Left ventricle myocardium inferior (tissue), 1 donor: ENCODE results near the gene MAP4. TPM values are rescaled to one million over a fixed set of nuclear protein-coding genes. Genes with fewer than 3 reads are reported as not detected.

Source experiments
- DNase-seq: peaks from one replicate; pipeline ENCODE4 v3.0.0-alpha.2; 2020
- H3K27ac ChIP-seq: fragments of 200-600 bp; replicated peaks from 2 replicates; pipeline ENCODE4 v1.8.0; 2021
- H3K27me3 ChIP-seq: fragments of 200-600 bp; 2 replicates; pipeline ENCODE4 v1.8.0; 2021; ENCODE audit warnings: low read depth
- H3K36me3 ChIP-seq: fragments of 200-600 bp; 2 replicates; pipeline ENCODE4 v1.8.0; 2021
- H3K4me1 ChIP-seq: fragments of 200-600 bp; 2 replicates; pipeline ENCODE4 v1.8.0; 2021
- H3K4me3 ChIP-seq: fragments of 200-600 bp; 2 replicates; pipeline ENCODE4 v1.8.0; 2021; ENCODE audit warnings: mild to moderate bottlenecking, moderate library complexity
- H3K9me3 ChIP-seq: fragments of 200-600 bp; replicated peaks from 2 replicates; pipeline ENCODE4 v1.8.0; 2021
- intact Hi-C: fragments of 100-400 bp; cut with micrococcal nuclease; formaldehyde crosslinking; loops from one replicate; pipeline ENCODE4 v1.11.0; 2022
- total RNA-seq: library from RNA; stranded (reverse); fragmentation: NEBNext Ultra II Directional; extraction: Animal tissue kit (Norgen Biotek cat#: 25700); gene quantifications from one replicate; pipeline ENCODE4 v1.2.1, GENCODE V29; 2021
- TF ChIP-seq, protein P1 (sequence below): fragments of 200-600 bp; IDR thresholded peaks from 2 replicates; pipeline ENCODE4 v1.8.0; 2021; ENCODE audit warnings: antibody characterized with exemption, mild to moderate bottlenecking, borderline replicate concordance
- donor health status: DM: no; HTN: yes; CAD: no; lungs with severe emphysema.

Gene MAP4
- total RNA-seq, 1 donor from 2014 or later = 662 TPM

DNA sequence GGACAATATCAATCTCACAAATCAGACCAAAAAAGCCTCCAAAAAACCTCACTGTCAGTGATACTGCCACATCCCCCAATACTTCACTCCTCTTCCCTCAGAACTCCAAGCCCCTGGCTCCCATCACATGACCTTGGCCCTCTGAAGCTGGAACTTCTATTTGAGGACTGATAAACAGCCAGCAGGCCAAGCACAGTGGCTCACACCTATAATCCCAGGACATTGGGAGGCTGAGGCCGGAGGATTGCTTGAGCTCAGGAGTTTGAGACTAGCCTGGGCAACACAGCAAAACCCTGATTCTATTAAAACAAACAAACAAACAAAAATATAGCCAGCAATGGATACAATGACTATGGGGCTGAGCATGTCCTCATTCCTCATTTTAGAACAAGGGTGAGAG lies 55.2 kb downstream of the MAP4 start:
- TF ChIP-seq, protein P1, sequence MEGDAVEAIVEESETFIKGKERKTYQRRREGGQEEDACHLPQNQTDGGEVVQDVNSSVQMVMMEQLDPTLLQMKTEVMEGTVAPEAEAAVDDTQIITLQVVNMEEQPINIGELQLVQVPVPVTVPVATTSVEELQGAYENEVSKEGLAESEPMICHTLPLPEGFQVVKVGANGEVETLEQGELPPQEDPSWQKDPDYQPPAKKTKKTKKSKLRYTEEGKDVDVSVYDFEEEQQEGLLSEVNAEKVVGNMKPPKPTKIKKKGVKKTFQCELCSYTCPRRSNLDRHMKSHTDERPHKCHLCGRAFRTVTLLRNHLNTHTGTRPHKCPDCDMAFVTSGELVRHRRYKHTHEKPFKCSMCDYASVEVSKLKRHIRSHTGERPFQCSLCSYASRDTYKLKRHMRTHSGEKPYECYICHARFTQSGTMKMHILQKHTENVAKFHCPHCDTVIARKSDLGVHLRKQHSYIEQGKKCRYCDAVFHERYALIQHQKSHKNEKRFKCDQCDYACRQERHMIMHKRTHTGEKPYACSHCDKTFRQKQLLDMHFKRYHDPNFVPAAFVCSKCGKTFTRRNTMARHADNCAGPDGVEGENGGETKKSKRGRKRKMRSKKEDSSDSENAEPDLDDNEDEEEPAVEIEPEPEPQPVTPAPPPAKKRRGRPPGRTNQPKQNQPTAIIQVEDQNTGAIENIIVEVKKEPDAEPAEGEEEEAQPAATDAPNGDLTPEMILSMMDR = no peak
- DNase-seq = no peak
- intact Hi-C loops = no loop called here
- peaks cover 68% of the 10 kb centered on the region for H3K4me1 ChIP-seq
- no peaks in the 10 kb centered on the region for H3K36me3 ChIP-seq
- no peaks in the 10 kb centered on the region for H3K27me3 ChIP-seq
- no peak overlapping the region for H3K27ac ChIP-seq
- H3K9me3 ChIP-seq = no peaks in the 10 kb centered on the region
- no peak overlapping the region for H3K4me3 ChIP-seq

DNA sequence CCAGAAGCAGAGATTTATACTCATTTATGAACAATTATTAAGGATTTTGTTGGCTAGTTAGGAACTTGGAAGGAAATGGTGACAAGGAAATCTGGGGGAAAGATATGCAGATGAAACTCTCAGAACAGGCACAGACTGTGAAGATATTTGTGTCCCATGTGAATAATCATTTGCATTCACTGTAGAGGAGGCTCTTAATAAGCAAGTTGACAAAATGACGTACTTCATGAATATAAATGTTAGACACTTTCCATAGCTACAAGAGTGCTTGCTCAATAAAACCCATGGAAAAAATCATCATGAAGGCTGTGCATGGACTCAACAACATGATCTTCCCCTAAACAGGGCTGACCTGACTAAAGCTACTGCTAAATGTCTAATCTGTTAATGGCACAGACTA lies 59.7 kb downstream of the MAP4 start:
- no peaks in the 10 kb centered on the region for H3K27me3 ChIP-seq
- H3K4me1 ChIP-seq = peaks cover 59% of the 10 kb centered on the region
- intact Hi-C loops = no loop called here
- H3K4me3 ChIP-seq = no peak overlapping the region
- H3K9me3 ChIP-seq = no peaks in the 10 kb centered on the region
- H3K36me3 ChIP-seq = no peaks in the 10 kb centered on the region
- no peak for DNase-seq
- H3K27ac ChIP-seq = no peak overlapping the region
- TF ChIP-seq, protein P1 = no peak

DNA sequence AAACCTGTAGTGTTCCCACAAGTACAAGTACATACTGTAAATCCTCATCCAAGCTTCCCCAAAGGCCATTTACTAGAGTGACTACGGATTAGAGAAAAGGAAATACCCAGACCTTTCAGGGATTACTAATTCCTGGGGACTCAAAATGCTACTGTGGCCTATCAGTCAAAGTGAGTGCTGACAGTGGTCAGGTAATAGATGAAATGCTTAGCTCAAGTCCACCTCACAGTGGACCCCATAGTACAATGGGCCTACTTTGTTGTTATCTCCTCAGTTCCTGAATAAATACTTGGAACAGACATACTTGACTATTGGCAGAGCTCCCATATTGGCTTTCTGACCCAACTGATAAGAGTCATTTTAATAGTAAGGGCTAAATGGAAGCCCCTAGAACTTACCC lies 61.6 kb downstream of the MAP4 start:
- Histone ChIP-seq H3K4me1 (peaks cover 59% of the 10 kb centered on the region), H3K27me3 (no peaks in the 10 kb centered on the region), H3K36me3 (no peaks in the 10 kb centered on the region), H3K27ac (peak overlapping the region; percentile 23), H3K4me3 (no peak overlapping the region), H3K9me3 (no peaks in the 10 kb centered on the region)
- DNase-seq = no peak
- intact Hi-C loops = no loop called here
- TF ChIP-seq, protein P1 = no peak

DNA sequence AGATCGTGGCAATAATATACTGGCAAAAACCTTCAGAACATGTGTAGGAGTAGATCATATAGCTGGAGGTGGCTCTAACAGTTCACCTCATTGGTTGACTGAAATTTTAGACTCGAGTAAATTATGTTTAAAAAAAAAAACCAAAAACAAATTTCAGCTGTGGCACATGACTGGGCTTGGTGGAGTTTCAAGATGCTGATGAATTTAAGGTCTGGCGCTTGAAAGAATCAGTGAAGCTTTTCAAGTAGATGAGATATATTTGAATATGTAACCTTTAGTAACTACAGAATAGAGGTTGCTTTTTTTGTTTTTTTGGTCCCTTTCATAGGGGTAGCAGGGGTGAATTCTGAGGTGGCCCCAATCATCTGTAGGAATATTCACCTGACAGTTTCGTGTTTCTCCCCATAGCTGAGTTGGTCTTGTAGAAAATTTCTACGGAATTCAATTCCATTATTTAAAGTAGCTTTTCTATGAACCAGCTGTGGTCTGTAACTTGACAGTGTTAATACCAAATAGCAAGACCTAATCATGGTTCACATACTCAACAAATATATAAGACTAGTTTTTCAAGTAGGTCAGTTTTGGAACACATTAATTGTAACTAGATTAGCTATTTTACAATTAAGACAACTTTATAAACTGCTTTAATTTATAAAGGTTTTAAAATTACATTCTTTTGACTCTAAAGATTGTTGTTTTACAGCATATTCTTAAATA lies 65.6 kb downstream of the MAP4 start:
- no peaks in the 10 kb centered on the region for H3K36me3 ChIP-seq
- no peak for DNase-seq
- TF ChIP-seq, protein P1 = no peak
- no peak overlapping the region for H3K4me3 ChIP-seq
- H3K9me3 ChIP-seq = no peaks in the 10 kb centered on the region
- H3K27me3 ChIP-seq = no peaks in the 10 kb centered on the region
- H3K27ac ChIP-seq = no peak overlapping the region
- peaks cover 40% of the 10 kb centered on the region for H3K4me1 ChIP-seq
- intact Hi-C loops = no loop called here

DNA sequence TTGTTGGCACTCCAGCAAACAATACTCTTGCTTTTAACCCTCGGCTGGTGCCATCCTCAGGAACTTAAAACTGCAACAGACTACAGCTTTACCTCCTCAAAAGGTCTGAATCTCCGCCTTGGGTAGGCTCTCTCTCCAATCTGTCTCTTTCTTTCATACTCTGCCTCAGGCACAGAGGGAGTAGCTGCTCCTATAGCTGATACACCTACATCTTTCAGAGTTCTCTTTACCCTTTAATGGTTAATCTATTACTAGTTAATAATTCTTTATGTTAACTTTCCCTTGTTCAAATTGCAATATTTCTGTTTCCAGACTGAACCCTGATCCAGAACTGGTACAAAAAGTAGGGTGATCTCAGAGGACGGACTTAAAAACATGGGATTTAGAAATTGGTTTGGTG lies 66.2 kb downstream of the MAP4 start:
- TF ChIP-seq, protein P1 = no peak
- no peaks in the 10 kb centered on the region for H3K27me3 ChIP-seq
- no peak overlapping the region for H3K4me3 ChIP-seq
- intact Hi-C loops = no loop called here
- H3K36me3 ChIP-seq = no peaks in the 10 kb centered on the region
- H3K4me1 ChIP-seq = peaks cover 34% of the 10 kb centered on the region
- H3K9me3 ChIP-seq = no peaks in the 10 kb centered on the region
- no peak overlapping the region for H3K27ac ChIP-seq
- DNase-seq = no peak
